GM23248 (cell line): ENCODE data around the gene ARHGAP36. TPM values are rescaled to one million over a fixed set of nuclear protein-coding genes. Genes with fewer than 3 reads are reported as not detected.

Source experiments
- DNase-seq: peaks from one replicate; pipeline ENCODE4 v3.0.0-alpha.2; 2015
- H2AFZ ChIP-seq: fragments of 200-600 bp; sonication (generic); 2 replicates; pipeline ENCODE4 v1.6.1; 2016; ENCODE audit warnings: antibody characterized with exemption
- H3F3A ChIP-seq: fragments of 200-600 bp; sonication (generic); 2 replicates; pipeline ENCODE4 v1.6.1; 2016; ENCODE audit warnings: mild to moderate bottlenecking, antibody characterized with exemption, mixed run types; ENCODE audit not compliant: insufficient read depth
- H3K27ac ChIP-seq: fragments of 200-600 bp; sonication (generic); 2 replicates; pipeline ENCODE4 v1.5.1; 2016; ENCODE audit warnings: mild to moderate bottlenecking
- H3K27me3 ChIP-seq: fragments of 200-600 bp; sonication (generic); replicated peaks from 2 replicates; pipeline ENCODE4 v1.6.1; 2016; ENCODE audit warnings: mild to moderate bottlenecking; ENCODE audit not compliant: insufficient read depth
- H3K36me3 ChIP-seq: fragments of 200-600 bp; sonication (generic); 2 replicates; pipeline ENCODE4 v1.6.1; 2016; ENCODE audit warnings: low read depth, mild to moderate bottlenecking
- H3K4me1 ChIP-seq: fragments of 200-600 bp; sonication (generic); 2 replicates; pipeline ENCODE4 v1.6.1; 2016; ENCODE audit warnings: mild to moderate bottlenecking; ENCODE audit not compliant: insufficient read depth
- H3K4me2 ChIP-seq: fragments of 200-600 bp; sonication (generic); one replicate; pipeline ENCODE4 v1.6.1; 2016; ENCODE audit warnings: mild to moderate bottlenecking; ENCODE audit not compliant: unreplicated experiment
- H3K4me3 ChIP-seq: fragments of 200-600 bp; sonication (generic); 2 replicates; pipeline ENCODE4 v1.5.1; 2016; ENCODE audit warnings: mild to moderate bottlenecking
- H3K79me2 ChIP-seq: fragments of 200-600 bp; sonication (generic); 2 replicates; pipeline ENCODE4 v1.6.1; 2016; ENCODE audit warnings: mild to moderate bottlenecking; ENCODE audit not compliant: insufficient read depth
- H3K9ac ChIP-seq: fragments of 200-600 bp; sonication (generic); 2 replicates; pipeline ENCODE4 v1.6.1; 2016; ENCODE audit warnings: mild to moderate bottlenecking
- H3K9me2 ChIP-seq: fragments of 200-600 bp; sonication (generic); 2 replicates; pipeline ENCODE4 v1.6.1; 2016; ENCODE audit warnings: mixed run types, mild to moderate bottlenecking, moderate library complexity; ENCODE audit not compliant: insufficient read depth
- H3K9me3 ChIP-seq: fragments of 200-600 bp; sonication (generic); one replicate; pipeline ENCODE4 v1.6.1; 2017; ENCODE audit warnings: low read depth
- H4K20me1 ChIP-seq: fragments of 200-600 bp; sonication (generic); 2 replicates; pipeline ENCODE4 v1.6.0; 2016; ENCODE audit not compliant: insufficient read depth
- EZH2 ChIP-seq: fragments of 200-600 bp; sonication (generic); IDR thresholded peaks from 2 replicates; pipeline ENCODE4 v1.6.1; 2018; ENCODE audit warnings: antibody characterized with exemption, mild to moderate bottlenecking; ENCODE audit not compliant: insufficient read depth, poor library complexity, severe bottlenecking
- EZH2phosphoT487 ChIP-seq: fragments of 200-600 bp; sonication (generic); IDR thresholded peaks from 2 replicates; pipeline ENCODE4 v1.6.1; 2018; ENCODE audit warnings: antibody characterized with exemption, moderate library complexity, mild to moderate bottlenecking, low read depth; ENCODE audit not compliant: insufficient read depth
- WGBS, 2 experiments: methylation state at CpG; one replicate each; pipeline ENCODE4 v1.1.6; 2015 to 2017; ENCODE audit warnings: low lambda C conversion rate in 2 of 2, low coverage in 1 of 2; ENCODE audit errors: missing lambda C conversion rate in 2 of 2; 5-methylcytosine and 5-hydroxymethylcytosine counted together
- in situ Hi-C: fragments of 300-500 bp; cut with MboI; formaldehyde crosslinking; loops from 2 replicates; pipeline ENCODE4 v1.15.0; 2020
- polyA plus RNA-seq: library from polyadenylated mRNA; unstranded; fragments of >200 nt; fragmentation: Nextera tagmentation; extraction: Ambion mirVana; gene quantifications from 2 replicates; pipeline ENCODE4 v1.2.1, GENCODE V29; 2016
- total RNA-seq: library from RNA; depleted of rRNA; stranded (reverse); fragments of >200 nt; shearing (Covaris generic); gene quantifications from 2 replicates; pipeline ENCODE4 v1.2.3, GENCODE V29; 2014

The ARHGAP36 gene
- total and polyA plus RNA-seq, 2 experiments from 2014 or later = not detected

GRCh38 chrX:131081772-131082740, 23.9 kb downstream of the ARHGAP36 start:
- Histone ChIP-seq H3K9ac (no peak overlapping the region), H3K9me2 (no peaks in the 10 kb centered on the region), H3F3A (no peaks in the 10 kb centered on the region), H3K27ac (no peak overlapping the region), H4K20me1 (no peaks in the 10 kb centered on the region), H3K4me1 (no peaks in the 10 kb centered on the region), H3K36me3 (no peaks in the 10 kb centered on the region), H3K27me3 (no peaks in the 10 kb centered on the region), H3K79me2 (no peaks in the 10 kb centered on the region), H3K4me3 (no peak overlapping the region), H2AFZ (no peak overlapping the region), H3K4me2 (no peak overlapping the region), H3K9me3 (no peaks in the 10 kb centered on the region)
- in situ Hi-C loops = no loop called here
- DNase-seq = no peak
- no peak for TF ChIP-seq EZH2
- TF ChIP-seq EZH2phosphoT487 = no peak
- 4 to 5% methylated on average over 35 to 58 of the region's 75 CpGs for WGBS, 2 experiments

DNA sequence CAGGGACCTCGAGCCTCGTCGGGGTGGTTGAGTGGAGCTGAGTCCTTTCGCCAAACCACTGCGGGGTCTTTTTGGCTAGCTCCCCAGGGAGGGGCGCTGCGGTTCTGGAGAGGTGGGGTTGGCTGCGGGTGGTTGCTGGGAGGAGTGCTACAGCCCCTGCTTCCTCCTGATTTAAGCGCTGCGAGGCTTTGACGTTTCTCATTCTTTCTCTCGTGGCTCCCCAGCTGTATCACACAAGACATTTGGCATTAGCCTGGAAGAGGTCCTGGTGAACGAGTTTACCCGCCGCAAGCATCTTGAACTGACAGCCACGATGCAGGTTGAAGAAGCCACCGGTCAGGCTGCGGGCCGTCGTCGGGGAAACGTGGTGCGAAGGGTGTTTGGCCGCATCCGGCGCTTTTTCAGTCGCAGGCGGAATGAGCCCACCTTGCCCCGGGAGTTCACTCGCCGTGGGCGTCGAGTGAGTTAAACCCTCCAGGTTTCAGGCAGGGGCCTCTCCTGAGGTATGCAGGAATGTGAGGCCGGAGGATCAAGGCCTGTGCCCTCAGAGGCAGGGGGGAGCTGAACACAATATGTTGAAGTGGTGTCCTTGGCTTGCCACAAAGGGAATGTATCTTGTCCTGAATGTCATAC, 25.5 kb downstream of the ARHGAP36 start:
- H3K79me2 ChIP-seq = no peaks in the 10 kb centered on the region
- in situ Hi-C loops = no loop called here
- no peaks in the 10 kb centered on the region for H3K36me3 ChIP-seq
- no peak overlapping the region for H3K9ac ChIP-seq
- no peaks in the 10 kb centered on the region for H3F3A ChIP-seq
- WGBS, 2 experiments = 3 to 6% methylated on average over 13 to 31 of the region's 34 CpGs
- H3K4me3 ChIP-seq = no peak overlapping the region
- H3K4me1 ChIP-seq = no peaks in the 10 kb centered on the region
- no peaks in the 10 kb centered on the region for H3K9me3 ChIP-seq
- no peak overlapping the region for H2AFZ ChIP-seq
- H3K4me2 ChIP-seq = no peak overlapping the region
- DNase-seq = no peak
- no peak for TF ChIP-seq EZH2phosphoT487
- H3K27me3 ChIP-seq = no peaks in the 10 kb centered on the region
- no peaks in the 10 kb centered on the region for H4K20me1 ChIP-seq
- no peaks in the 10 kb centered on the region for H3K9me2 ChIP-seq
- no peak overlapping the region for H3K27ac ChIP-seq

GRCh38 chrX:131084145-131084544, 26.0 kb downstream of the ARHGAP36 start:
- Histone ChIP-seq H3K4me2 (no peak overlapping the region), H2AFZ (no peak overlapping the region), H3K36me3 (no peaks in the 10 kb centered on the region), H3K79me2 (no peaks in the 10 kb centered on the region), H3K9me3 (no peaks in the 10 kb centered on the region), H3K27me3 (no peaks in the 10 kb centered on the region), H4K20me1 (no peaks in the 10 kb centered on the region), H3K9ac (no peak overlapping the region), H3K9me2 (no peaks in the 10 kb centered on the region), H3F3A (no peaks in the 10 kb centered on the region), H3K4me3 (no peak overlapping the region), H3K4me1 (no peaks in the 10 kb centered on the region), H3K27ac (no peak overlapping the region)
- no peak for DNase-seq
- in situ Hi-C loops = no loop called here
- WGBS, 2 experiments = 1 to 2% methylated on average over 7 of the region's 7 CpGs
- no peak for TF ChIP-seq EZH2
- TF ChIP-seq EZH2phosphoT487 = no peak

DNA sequence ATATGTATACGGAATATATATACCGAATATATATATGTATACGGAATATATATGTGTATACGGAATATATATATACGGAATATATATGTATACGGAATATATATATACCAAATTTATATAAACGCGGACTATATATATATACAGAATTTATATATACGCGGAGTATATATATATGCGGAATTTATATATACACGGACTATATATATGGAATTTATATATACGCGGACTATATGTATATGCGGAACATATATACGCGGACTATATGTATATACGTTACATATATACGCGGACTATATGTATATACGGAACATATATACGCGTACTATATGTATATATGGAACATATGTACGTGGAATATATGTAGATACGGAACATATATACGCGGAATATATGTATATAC, 78.6 kb downstream of the ARHGAP36 start:
- Histone ChIP-seq H3K4me1 (no peaks in the 10 kb centered on the region), H3F3A (no peaks in the 10 kb centered on the region), H2AFZ (no peak overlapping the region), H3K27ac (no peak overlapping the region), H3K9me3 (no peaks in the 10 kb centered on the region), H3K4me3 (no peak overlapping the region), H3K4me2 (no peak overlapping the region), H3K79me2 (no peaks in the 10 kb centered on the region), H3K9ac (no peak overlapping the region), H3K27me3 (no peaks in the 10 kb centered on the region), H4K20me1 (no peaks in the 10 kb centered on the region), H3K9me2 (no peaks in the 10 kb centered on the region), H3K36me3 (no peaks in the 10 kb centered on the region)
- no peak for DNase-seq
- TF ChIP-seq EZH2phosphoT487 (no peak), EZH2 (no peak)
- WGBS, 2 experiments = 85 to 87% methylated on average over 26 to 27 of the region's 27 CpGs
- in situ Hi-C loops = no loop called here
